ENCODE measurements around the gene ENTPD6.

DNA sequence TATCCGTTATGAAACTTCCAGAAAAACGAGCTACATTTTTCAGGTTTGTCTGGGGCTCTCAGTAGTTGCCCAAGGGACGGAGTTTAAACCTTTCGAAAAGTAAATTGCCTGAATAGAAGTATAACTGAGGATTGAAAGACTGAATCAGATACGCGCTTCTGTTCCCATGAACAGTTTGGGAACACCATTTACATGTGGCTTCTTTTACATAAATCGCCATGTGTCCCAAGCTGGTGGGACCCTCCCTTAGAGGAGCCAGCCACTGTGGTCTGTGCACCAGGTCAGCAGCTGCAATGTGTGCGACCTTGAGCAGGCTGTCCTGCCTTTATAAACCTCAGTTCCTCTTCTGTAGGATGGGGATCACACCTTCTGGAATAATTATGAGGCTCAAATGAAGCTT is 11.0 kb downstream of the ENTPD6 start:
- TF ChIP-seq, protein P1, sequence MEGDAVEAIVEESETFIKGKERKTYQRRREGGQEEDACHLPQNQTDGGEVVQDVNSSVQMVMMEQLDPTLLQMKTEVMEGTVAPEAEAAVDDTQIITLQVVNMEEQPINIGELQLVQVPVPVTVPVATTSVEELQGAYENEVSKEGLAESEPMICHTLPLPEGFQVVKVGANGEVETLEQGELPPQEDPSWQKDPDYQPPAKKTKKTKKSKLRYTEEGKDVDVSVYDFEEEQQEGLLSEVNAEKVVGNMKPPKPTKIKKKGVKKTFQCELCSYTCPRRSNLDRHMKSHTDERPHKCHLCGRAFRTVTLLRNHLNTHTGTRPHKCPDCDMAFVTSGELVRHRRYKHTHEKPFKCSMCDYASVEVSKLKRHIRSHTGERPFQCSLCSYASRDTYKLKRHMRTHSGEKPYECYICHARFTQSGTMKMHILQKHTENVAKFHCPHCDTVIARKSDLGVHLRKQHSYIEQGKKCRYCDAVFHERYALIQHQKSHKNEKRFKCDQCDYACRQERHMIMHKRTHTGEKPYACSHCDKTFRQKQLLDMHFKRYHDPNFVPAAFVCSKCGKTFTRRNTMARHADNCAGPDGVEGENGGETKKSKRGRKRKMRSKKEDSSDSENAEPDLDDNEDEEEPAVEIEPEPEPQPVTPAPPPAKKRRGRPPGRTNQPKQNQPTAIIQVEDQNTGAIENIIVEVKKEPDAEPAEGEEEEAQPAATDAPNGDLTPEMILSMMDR (IDR thresholded peaks at IDR 0.05; ENCODE audit: low read depth, low read length, poor library complexity, severe bottlenecking): no peak
- no peak for TF ChIP-seq EZH2phosphoT487 (IDR thresholded peaks at IDR 0.05; ENCODE audit: borderline replicate concordance, low read length)

Data from DOHH2 (cell line).